DMS153 (cell line): ENCODE data around the gene NFYB.
"Not testable (repeated sequence)": the region's sequence is repeated elsewhere in the genome, so short reads cannot be mapped to it uniquely, and the experiment has no call there.

ENCODE experiments used
- DNase-seq: peaks from one replicate; lab custom pipeline; 2025; lab: John Stamatoyannopoulos, UW

The NFYB gene

DNA sequence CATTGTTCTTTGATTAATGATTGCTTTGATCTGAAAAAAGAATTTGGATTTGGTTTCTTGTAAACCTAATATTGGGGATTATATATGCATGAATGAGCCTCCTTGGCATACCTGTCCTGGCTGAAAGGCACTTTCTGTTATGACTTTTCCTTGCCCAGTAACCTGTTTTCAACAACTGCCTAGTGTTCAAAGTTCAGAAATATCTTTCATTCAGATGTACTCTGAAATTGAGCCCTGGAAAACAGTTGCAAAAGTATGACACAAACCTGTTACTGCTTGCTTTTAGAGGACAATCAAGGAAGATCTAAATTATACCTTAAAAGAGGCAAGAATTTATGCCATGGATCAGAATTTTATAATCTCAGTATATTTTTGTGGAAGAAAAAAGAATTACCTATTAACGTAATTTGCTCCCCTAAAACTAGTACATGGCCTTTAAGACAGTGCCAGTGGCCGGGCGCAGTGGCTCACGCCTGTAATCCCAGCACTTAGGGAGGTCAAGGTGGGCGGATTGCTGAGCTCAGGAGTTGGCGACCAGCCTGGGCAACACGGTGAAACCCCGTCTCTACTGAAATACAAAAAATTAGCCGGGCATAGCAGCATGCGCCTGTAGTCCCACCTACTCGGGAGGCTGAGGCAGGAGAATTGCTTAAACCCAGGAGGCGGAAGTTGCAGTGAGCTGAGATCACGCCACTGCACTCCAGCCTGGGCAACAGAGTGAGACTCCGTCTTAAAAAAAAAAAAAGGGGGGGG lies 23.0 kb downstream of the NFYB start:
- not testable (repeated sequence) for DNase-seq

DNA sequence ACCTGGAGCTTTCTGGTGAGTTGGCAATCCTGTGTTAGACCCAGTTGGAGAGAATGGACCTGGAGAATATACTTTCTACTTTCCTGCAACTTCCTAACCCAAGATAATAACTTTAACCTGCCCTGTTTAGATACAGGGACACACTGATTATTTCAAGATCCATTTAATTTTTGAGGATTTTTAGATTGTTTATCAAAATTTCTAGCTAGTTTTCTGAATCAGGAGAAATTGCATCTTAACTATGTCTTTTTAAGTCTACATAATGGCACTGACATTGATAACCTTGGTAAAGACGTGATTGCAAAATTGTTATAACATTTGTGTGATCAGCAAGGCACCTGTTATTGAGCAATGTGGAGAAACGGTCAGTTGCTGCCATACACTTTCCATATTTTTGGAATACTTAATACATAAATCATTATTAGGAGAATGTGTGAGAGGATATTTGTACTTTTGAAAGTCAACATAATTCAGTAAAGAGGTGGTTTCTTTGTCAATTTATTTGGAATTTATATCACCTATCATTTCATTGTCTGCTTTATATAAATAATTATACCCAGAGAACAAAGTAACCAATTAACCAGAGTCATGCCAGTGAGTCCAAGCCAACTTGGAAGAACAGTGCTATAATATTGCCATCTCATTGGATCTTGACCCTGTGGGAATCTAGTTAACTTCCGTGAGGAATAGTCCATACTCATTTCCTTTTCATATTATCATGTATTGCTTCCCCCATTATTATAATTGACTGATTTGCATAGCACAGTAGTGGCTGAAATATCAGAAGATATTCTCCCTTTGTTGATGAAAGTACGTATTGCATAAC lies 28.4 kb downstream of the NFYB start:
- DNase-seq = no peak

DNA sequence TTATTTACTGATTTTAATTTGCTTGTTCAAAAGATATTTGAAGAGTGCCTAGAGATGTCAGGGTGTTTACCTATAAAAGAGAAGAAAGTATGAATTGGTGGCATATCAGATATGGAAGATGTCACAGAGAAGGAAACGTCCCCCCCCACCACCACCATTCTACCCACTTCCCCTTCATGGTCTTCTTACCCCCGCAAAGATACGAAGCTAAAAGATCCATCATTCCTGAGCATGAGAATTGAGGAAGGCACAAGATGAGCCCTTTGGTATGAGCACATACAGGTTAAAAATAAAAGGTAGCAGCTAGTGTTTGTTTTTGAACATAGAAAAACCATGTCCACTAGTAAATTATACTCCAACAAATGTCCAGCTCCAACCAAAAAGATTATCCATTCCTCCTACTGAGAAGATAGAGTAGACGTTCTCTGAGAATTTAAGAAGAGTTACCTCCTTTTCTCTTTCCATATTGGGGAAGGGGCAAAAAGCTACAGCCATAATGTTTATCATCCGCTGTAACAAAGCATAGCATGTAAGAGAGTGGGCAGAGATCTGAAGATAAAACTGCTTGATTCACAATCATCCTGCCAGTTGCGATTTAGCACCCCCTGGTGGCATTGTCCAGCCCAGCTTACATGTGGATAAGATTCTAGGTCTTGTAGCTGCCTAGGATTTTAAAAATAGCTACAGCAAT lies 29.1 kb downstream of the NFYB start:
- DNase-seq = peak; percentile 59

DNA sequence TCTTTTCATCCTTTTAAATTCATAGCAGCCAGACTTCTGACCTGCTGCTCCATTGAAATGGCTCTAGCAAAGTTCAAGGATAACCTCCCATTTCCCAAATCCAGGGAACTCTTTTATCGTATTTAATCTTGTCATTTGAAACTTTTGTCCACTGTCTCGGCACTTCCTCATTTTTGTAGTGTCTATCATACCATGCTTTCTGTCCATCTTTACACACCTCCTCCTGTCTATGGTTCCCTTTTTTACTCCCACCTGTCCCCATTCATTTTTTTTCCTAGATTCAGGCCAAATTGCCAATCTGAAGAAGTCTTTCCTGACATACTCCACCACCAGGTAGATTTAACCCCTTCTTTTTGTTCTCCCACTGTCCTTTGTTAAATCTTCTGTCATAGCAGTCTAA lies 31.0 kb downstream of the NFYB start:
- DNase-seq = no peak

DNA sequence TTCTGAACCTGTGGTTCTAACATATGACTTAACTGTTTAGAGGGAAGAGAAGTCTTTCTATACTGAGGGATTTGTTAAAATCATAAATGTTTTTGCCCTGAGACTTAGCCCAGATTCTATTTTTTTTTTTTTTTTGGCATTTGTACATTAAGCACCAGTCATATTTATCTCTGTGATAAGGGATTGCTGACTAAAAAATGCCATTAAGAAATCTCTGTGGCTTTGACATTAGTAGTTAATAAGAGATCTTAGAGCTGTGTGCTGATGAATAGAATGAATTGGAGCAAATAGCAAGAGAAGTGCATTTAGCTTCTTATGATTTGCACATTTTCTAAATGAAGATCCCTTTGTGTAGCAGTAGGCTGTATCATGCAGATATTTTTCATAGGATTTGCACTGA lies 32.5 kb downstream of the NFYB start:
- no peak for DNase-seq

DNA sequence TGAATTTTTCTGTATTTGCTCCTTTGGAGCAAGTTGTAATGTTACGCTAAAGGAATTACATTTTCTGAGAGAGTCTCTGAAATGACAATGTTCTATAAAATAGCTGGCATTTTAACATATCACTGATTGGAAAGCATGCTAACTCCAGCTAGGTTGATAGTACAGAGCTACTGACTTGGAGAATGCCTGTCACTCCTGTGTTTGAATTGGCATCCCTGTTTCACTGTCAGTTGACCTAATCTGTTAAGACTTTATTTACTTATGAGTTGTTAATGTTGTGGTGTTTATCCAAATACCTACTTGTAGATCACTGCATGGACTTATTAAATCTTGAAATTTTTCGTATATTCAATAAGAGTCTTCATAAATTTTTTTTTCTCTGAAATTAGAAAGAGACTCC lies 40.1 kb downstream of the NFYB start:
- DNase-seq = no peak

DNA sequence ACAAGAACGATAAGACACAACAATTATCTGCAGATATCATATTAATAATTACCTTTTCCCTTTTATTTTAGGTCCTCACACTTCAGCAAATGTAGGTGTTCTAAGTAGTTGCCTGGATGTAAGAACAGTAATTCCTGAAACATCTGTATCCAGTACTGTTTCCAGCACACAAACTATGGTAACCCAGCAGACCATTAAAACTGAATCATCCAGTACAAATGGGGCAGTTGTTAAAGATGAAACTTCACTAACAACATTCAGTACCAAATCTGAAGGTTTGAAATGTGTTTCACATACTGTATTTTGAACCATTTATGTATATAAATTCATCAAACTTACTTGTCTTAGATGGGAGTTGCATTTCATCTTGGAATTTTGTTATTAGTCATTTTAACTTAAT lies 42.7 kb downstream of the NFYB start:
- DNase-seq = no peak

DNA sequence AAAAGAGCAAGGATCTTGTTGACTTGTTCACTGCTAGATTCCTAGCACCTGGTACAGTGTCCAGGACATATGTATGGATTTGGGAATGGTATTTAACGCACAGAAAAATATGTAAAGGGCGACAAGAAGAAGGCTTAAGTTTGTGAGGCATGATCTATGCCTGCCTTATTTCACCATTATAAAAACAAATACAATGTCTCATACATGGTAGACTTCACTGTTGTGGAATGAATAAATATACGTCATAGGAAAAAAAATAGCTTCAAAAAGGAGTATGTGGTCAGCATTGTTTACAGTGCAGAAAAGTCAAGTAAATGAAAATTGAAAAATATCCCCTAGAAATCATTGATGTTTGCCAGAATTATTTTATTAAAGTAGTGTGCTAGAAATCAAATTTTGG lies 43.7 kb downstream of the NFYB start:
- DNase-seq = no peak

DNA sequence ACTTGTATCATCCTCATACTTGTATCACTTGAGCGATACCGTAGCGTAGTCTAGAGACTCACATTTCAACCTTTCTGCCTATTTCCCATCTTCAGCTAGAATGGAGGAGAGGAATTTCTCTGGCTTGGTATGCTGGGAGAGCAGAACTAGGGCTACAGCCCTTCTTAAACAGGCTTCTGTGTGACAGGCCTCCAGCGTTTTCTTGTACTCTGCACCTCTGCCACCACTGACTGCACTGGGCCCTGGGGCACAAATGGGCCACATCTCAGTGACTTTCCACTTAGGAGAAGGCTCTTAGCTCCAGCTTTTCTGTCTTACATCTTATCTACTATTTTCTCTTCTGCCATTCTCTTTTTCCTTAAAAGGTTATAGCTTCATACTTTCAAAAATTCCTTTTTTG lies 46.9 kb downstream of the NFYB start:
- DNase-seq = no peak

DNA sequence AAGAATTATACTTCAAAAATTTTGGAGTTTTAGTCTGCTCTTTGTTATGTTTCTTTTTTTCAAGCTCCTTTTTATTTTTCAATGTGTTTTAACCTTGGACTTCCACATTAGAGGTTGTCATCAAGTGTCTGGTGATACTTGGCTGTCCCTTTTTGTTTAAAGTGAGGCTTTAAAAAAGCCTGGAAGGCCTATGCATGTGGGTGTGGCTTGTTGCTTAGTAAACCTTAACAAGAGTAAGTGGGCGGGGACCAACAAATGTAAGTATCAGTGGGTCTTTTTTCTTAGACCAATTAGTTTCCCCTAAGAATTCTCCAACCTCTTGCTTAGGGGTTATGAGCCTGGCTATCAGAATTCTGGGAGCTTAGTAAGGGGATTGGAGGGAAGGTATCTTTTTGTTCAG lies 47.3 kb downstream of the NFYB start:
- no peak for DNase-seq

DNA sequence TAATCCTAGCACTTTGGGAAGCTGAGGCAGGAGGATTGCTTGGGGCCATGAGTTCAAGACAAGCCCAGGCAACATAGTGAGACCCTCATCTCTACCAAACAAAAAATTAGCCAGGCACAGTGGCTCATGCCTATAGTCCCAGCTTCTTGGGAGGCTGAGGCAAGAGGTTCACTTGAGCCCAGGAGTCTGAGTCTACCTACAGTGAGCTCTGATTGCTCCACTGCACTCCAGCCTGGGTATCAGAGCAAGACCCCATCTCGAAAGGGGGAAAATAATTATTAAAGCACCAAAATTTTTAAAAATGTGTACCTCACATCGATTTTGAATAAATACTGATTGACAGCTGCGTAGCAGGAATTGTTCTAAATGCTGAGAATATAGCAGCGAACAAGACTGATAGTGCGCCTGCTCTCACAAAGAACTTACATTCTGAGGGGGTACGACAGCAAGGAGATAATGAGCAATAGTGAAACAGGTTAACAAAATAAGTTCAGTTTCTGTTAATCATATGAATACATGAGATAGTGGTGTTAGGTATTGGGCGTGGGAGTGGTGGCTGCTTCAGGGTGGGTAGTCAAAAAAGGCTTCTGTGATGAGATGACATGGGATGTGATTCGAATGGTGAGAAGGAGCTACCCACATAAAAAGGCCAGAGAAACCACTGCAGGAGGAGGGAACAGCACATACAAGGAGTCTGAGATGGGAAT lies 54.1 kb downstream of the NFYB start:
- no peak for DNase-seq

DNA sequence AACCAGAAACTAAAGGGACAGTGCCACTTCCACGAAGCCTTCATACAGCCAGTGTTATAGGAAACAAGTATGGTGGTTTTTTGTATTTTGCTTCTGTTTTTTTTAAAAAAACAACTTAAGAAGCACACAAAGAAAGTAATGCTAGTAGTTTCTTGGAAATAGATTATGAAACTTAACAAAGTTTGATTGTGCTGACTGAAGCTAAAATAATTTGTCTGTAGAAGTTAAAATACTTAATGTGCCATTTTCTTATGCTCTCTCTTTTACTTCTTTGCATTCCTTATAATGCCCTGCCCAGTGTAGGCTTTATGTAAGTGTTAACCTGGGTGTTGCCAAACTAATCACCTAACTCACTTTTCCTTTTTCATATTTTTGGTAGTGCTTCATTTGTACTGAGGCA lies 57.2 kb downstream of the NFYB start:
- DNase-seq = no peak

DNA sequence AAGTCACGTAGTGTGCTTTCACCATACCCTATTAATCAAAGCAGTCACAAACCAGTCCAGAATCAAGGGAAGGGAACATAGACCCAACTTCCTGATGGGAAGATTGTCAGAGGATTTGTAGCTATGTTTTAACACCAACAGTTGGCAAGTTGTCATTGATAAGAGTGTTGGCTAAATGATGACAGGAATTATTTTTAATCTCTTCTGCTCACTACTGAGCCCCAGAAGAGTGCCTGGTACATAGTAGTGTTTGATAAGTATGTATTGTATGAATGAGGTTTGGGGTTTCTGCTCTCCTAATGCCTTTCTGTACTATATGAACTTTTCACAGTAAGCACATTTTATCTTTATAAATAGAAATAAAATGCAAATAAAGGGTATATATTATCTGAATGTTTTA lies 59.0 kb downstream of the NFYB start:
- DNase-seq = no peak

DNA sequence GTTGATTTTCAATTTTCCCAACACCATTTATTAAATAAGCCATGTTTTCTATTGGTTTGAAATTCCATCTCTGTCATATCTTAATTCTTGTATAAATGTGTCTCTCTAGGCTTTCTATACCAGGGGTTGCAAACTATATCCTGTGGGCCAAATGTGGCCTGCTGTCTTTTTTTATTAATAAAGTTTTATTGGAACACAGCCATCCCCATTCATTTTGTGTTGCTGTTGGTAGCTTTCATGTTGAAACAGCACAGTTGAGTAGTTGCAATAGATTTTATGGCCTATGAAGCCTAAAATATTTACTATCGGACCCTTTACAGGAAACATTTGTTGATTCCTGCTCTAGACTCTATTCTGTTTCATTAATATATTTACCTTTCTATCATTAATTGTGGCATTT lies 64.3 kb downstream of the NFYB start:
- no peak for DNase-seq

DNA sequence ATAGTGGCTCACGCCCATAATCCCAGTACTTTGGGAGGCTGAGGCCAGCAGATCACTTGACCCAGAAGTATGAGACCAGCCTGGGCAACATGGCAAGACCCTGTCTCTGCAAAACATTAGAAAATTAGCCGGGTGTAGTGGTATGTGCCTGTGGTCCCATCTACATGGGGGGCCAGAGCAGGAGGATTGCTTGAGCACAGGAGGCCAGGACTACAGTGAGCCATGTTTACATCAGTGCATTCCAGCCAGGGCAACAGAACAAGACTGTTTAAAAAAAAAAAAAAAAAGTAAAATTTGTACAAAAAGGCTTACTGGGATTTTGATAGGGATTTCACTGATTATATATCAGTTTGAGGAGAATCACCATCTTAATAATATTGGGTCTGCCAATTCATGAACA lies 65.9 kb downstream of the NFYB start:
- no peak for DNase-seq
